Esophagus muscularis mucosa (tissue), 4 donors: ENCODE results near the gene CNDP1. TPM values are rescaled to one million over a fixed set of nuclear protein-coding genes. Genes with fewer than 3 reads are reported as not detected.
"Not testable (repeated sequence)": the region's sequence is repeated elsewhere in the genome, so short reads cannot be mapped to it uniquely, and the experiment has no call there.

ENCODE experiments used
- DNase-seq: peaks from one replicate; pipeline ENCODE4 v3.0.0-alpha.2; 2017; ENCODE audit errors: extremely low spot score
- H3K27ac ChIP-seq, 4 donors: fragments of 200-600 bp; sonication (generic); replicated peaks in 1 of 4; 1 replicate in 3 of 4; 2 replicates in 1 of 4; pipeline ENCODE4 v1.5.1; 2016 to 2019; ENCODE audit warnings: mild to moderate bottlenecking in 1 of 4
- H3K27me3 ChIP-seq, 4 donors: fragments of 200-600 bp; sonication (generic); one replicate each; pipeline versions ENCODE4 v1.5.1 to v1.6.0; 2016 to 2019
- H3K36me3 ChIP-seq, 4 donors: fragments of 200-600 bp; sonication (generic); one replicate each; pipeline ENCODE4 v1.5.1; 2016 to 2019
- H3K4me1 ChIP-seq, 4 donors: fragments of 200-600 bp; sonication (generic); one replicate each; pipeline ENCODE4 v1.5.1; 2016 to 2019
- H3K4me3 ChIP-seq, 4 donors: fragments of 200-600 bp; sonication (generic); 1 replicate in 2 of 4; 2 replicates in 2 of 4; pipeline ENCODE4 v1.5.1; 2016 to 2019; ENCODE audit warnings: mild to moderate bottlenecking in 4 of 4, moderate library complexity in 1 of 4
- H3K9me3 ChIP-seq, 4 donors: fragments of 200-600 bp; sonication (generic); 1 replicate in 3 of 4; 2 replicates in 1 of 4; pipeline ENCODE4 v1.5.1; 2016 to 2019
- CTCF ChIP-seq, 3 experiments: fragments of 200-600 bp in 2 of 3; fragments of 450-650 bp in 1 of 3; sonication (generic) in 2 of 3; IDR thresholded peaks; one replicate each; pipeline ENCODE4 v1.5.1; 2017 to 2019; ENCODE audit warnings: antibody characterized with exemption in 3 of 3, mild to moderate bottlenecking in 2 of 3, moderate library complexity in 1 of 3
- EP300 ChIP-seq: sonication (generic); formaldehyde crosslinking; IDR thresholded peaks from one replicate; pipeline ENCODE4 v1.6.1; 2017; ENCODE audit warnings: antibody characterized with exemption
- POLR2A ChIP-seq: fragments of 450-650 bp; IDR thresholded peaks from one replicate; pipeline ENCODE4 v1.6.1; 2017; ENCODE audit warnings: antibody characterized with exemption, moderate library complexity, mild to moderate bottlenecking, low read depth
- POLR2AphosphoS5 ChIP-seq, 2 donors: sonication (generic); formaldehyde crosslinking; IDR thresholded peaks; one replicate each; pipeline ENCODE4 v1.6.1; 2017; ENCODE audit warnings: antibody characterized with exemption in 2 of 2
- WGBS: methylation state at CpG from one replicate; pipeline ENCODE4 v1.1.5; 2018; 5-methylcytosine and 5-hydroxymethylcytosine counted together
- intact Hi-C: fragments of 100-400 bp; cut with DNase I; formaldehyde crosslinking; loops from one replicate; pipeline ENCODE4 v1.15.1; 2023
- total RNA-seq, 4 donors: library from RNA; depleted of rRNA; stranded (reverse); fragments of >200 nt; gene quantifications; one replicate each; pipeline versions ENCODE4 v1.1.0 to v1.2.1, GENCODE V29; 2016

Gene CNDP1
- total RNA-seq, 4 donors from 2014 or later: not detected

- peaks cover 19 to 35% (median 29%) of the 10 kb centered on the region in 4 donors for H3K4me1 ChIP-seq
- TF ChIP-seq EP300: no peak
- TF ChIP-seq POLR2AphosphoS5 (IDR thresholded peaks at IDR 0.05): no peak
- WGBS: 81% methylated on average over 14 of the region's 14 CpGs
- H3K9me3 ChIP-seq: no peaks in the 10 kb centered on the region
- DNase-seq: no peak
- intact Hi-C loops: loop anchor here (5.0 kb wide), 4 partner anchors 93 to 352 kb away; partner anchors contain the start of genes CYB5A, FBXO15 and TIMM21
- H3K4me3 ChIP-seq: peak overlapping the region; percentile 20 to 38 (median 29)
- H3K36me3 ChIP-seq: peaks cover 25 to 36% (median 32%) of the 10 kb centered on the region in 4 donors
- no peaks in the 10 kb centered on the region for H3K27me3 ChIP-seq
- H3K27ac ChIP-seq: peak overlapping the region; percentile 39 to 69 (median 58)
Observed at GRCh38 chr18:74498712-74499627, 35.3 kb upstream of the CNDP1 start.

- Histone ChIP-seq H3K4me3 (peak overlapping the region; percentile 20 to 38 (median 29)), H3K36me3 (peaks cover 31 to 43% (median 38%) of the 10 kb centered on the region in 4 donors), H3K9me3 (no peaks in the 10 kb centered on the region), H3K4me1 (peaks cover 19 to 35% (median 29%) of the 10 kb centered on the region in 4 donors), H3K27ac (peak overlapping the region; percentile 39 to 69 (median 58)), H3K27me3 (no peaks in the 10 kb centered on the region)
- TF ChIP-seq POLR2AphosphoS5 (IDR thresholded peaks at IDR 0.05): peak in 1 of 2 donors; percentile 32
- no peak for TF ChIP-seq POLR2A
- TF ChIP-seq CTCF (IDR thresholded peaks at IDR 0.05): no peak
- TF ChIP-seq EP300: no peak
- 66% methylated on average over 9 of the region's 9 CpGs for WGBS
- DNase-seq: no peak
- intact Hi-C loops: loop anchor here (5.0 to 10.0 kb wide), 5 partner anchors 93 to 352 kb away; partner anchors contain the start of genes CYB5A, FBXO15 and TIMM21
Observed at GRCh38 chr18:74499633-74500032, 34.7 kb upstream of the CNDP1 start.

- H3K4me1 ChIP-seq: peaks cover 19 to 35% (median 29%) of the 10 kb centered on the region in 4 donors
- WGBS: 83% methylated on average over 6 of the region's 6 CpGs
- peak overlapping the region in 2 of 4 donors; percentile 26 to 69 for H3K27ac ChIP-seq
- no peaks in the 10 kb centered on the region for H3K27me3 ChIP-seq
- H3K36me3 ChIP-seq: peaks cover 35 to 50% (median 43%) of the 10 kb centered on the region in 4 donors
- peak overlapping the region in 3 of 4 donors; percentile 20 to 34 (median 24) for H3K4me3 ChIP-seq
- TF ChIP-seq POLR2AphosphoS5 (IDR thresholded peaks at IDR 0.05) (no peak), POLR2A (no peak)
- DNase-seq: no peak
- no peaks in the 10 kb centered on the region for H3K9me3 ChIP-seq
- intact Hi-C loops: loop anchor here (10.0 kb wide), 1 partner anchor 306 kb away; no protein-coding TSS in a partner anchor
Observed at GRCh38 chr18:74500372-74500771, 33.9 kb upstream of the CNDP1 start.

GRCh38 chr18:74500774-74501173, 33.5 kb upstream of the CNDP1 start:
- H3K27ac ChIP-seq: peak overlapping the region in 3 of 4 donors; percentile 10 to 28 (median 26)
- DNase-seq, H3K9me3 ChIP-seq, H3K27me3 ChIP-seq: not testable (repeated sequence)
- peak overlapping the region in 3 of 4 donors; percentile 2 to 20 (median 3) for H3K4me3 ChIP-seq
- 83% methylated on average over 8 of the region's 8 CpGs for WGBS
- peaks cover 19 to 35% (median 29%) of the 10 kb centered on the region in 4 donors for H3K4me1 ChIP-seq
- H3K36me3 ChIP-seq: peaks cover 38 to 54% (median 47%) of the 10 kb centered on the region in 4 donors
- intact Hi-C loops: loop anchor here (10.0 kb wide), 1 partner anchor 306 kb away; no protein-coding TSS in a partner anchor

GRCh38 chr18:74501386-74501785, 32.9 kb upstream of the CNDP1 start:
- no peak for TF ChIP-seq CTCF (IDR thresholded peaks at IDR 0.05)
- TF ChIP-seq POLR2A: no peak
- TF ChIP-seq EP300: no peak
- TF ChIP-seq POLR2AphosphoS5 (IDR thresholded peaks at IDR 0.05): no peak
- no peaks in the 10 kb centered on the region for H3K9me3 ChIP-seq
- H3K4me3 ChIP-seq: no peak overlapping the region
- intact Hi-C loops: loop anchor here (10.0 kb wide), 1 partner anchor 307 kb away; no protein-coding TSS in a partner anchor
- 79% methylated on average over 4 of the region's 4 CpGs for WGBS
- peaks cover 39 to 61% (median 53%) of the 10 kb centered on the region in 4 donors for H3K36me3 ChIP-seq
- DNase-seq: no peak
- H3K27me3 ChIP-seq: no peaks in the 10 kb centered on the region
- no peak overlapping the region for H3K27ac ChIP-seq
- H3K4me1 ChIP-seq: peaks cover 19 to 36% (median 30%) of the 10 kb centered on the region in 4 donors

GRCh38 chr18:74503137-74503536, 31.2 kb upstream of the CNDP1 start:
- TF ChIP-seq EP300: no peak
- Histone ChIP-seq H3K27me3 (no peaks in the 10 kb centered on the region), H3K4me3 (no peak overlapping the region), H3K36me3 (peaks cover 56 to 78% (median 70%) of the 10 kb centered on the region in 4 donors), H3K9me3 (no peaks in the 10 kb centered on the region), H3K27ac (no peak overlapping the region), H3K4me1 (peaks cover 9 to 21% (median 17%) of the 10 kb centered on the region in 4 donors)
- 79% methylated on average over 4 of the region's 4 CpGs for WGBS
- intact Hi-C loops: loop anchor here (10.0 kb wide), 1 partner anchor 308 kb away; no protein-coding TSS in a partner anchor
- DNase-seq: no peak
